Inferior parietal cortex (tissue), 1 donor: Measurements from ENCODE around the gene SIK2.
"Not testable (repeated sequence)": the region's sequence is repeated elsewhere in the genome, so short reads cannot be mapped to it uniquely, and the experiment has no call there.

Experiments used
- DNase-seq: peaks from one replicate; pipeline ENCODE4 v3.0.0-alpha.2; 2016; ENCODE audit errors: extremely low spot score

SIK2 gene

GRCh38 chr11:111624608-111625007 lies 22.4 kb downstream of the SIK2 start:
- no peak for DNase-seq

GRCh38 chr11:111627591-111627990 lies 25.3 kb downstream of the SIK2 start:
- DNase-seq = no peak

- no peak for DNase-seq
Observed at GRCh38 chr11:111629499-111629898, 27.2 kb downstream of the SIK2 start.

GRCh38 chr11:111631024-111631665 lies 28.9 kb downstream of the SIK2 start:
- no peak for DNase-seq

GRCh38 chr11:111631666-111632039 lies 29.4 kb downstream of the SIK2 start:
- no peak for DNase-seq

GRCh38 chr11:111632516-111633220 lies 30.4 kb downstream of the SIK2 start:
- DNase-seq = no peak

- DNase-seq = no peak
Observed at GRCh38 chr11:111633248-111633647, 31.0 kb downstream of the SIK2 start.

GRCh38 chr11:111633756-111634362 lies 31.6 kb downstream of the SIK2 start:
- no peak for DNase-seq

GRCh38 chr11:111634981-111635705 lies 32.9 kb downstream of the SIK2 start:
- no peak for DNase-seq

- DNase-seq = peak; percentile 81
Observed at GRCh38 chr11:111635706-111636045, 33.4 kb downstream of the SIK2 start.

GRCh38 chr11:111637885-111638284 lies 35.6 kb downstream of the SIK2 start:
- DNase-seq = no peak

GRCh38 chr11:111639226-111639925 lies 37.1 kb downstream of the SIK2 start:
- DNase-seq = no peak

- DNase-seq = no peak
Observed at GRCh38 chr11:111641339-111642015, 39.2 kb downstream of the SIK2 start.

- DNase-seq = no peak
Observed at GRCh38 chr11:111642542-111642941, 40.3 kb downstream of the SIK2 start.

- no peak for DNase-seq
Observed at GRCh38 chr11:111644922-111645321, 42.7 kb downstream of the SIK2 start.

- no peak for DNase-seq
Observed at GRCh38 chr11:111645657-111646316, 43.5 kb downstream of the SIK2 start.

- not testable (repeated sequence) for DNase-seq
Observed at GRCh38 chr11:111651336-111651735, 49.1 kb downstream of the SIK2 start.

GRCh38 chr11:111652184-111652583 lies 49.9 kb downstream of the SIK2 start:
- no peak for DNase-seq

GRCh38 chr11:111654601-111655000 lies 52.4 kb downstream of the SIK2 start:
- DNase-seq = no peak

GRCh38 chr11:111655924-111656323 lies 53.7 kb downstream of the SIK2 start:
- DNase-seq = no peak

- DNase-seq = not testable (repeated sequence)
Observed at GRCh38 chr11:111657905-111658304, 55.7 kb downstream of the SIK2 start.
